HepG2 (cell line): ENCODE measurements around the gene CCDC73. TPM values are rescaled to one million over a fixed set of nuclear protein-coding genes. Genes with fewer than 3 reads are reported as not detected.
A peak's percentile ranks its signal among the peaks of the same experiment; 100 is the strongest.

Source experiments
- ATF7-NPFF ChIP-seq: sonication (generic); formaldehyde crosslinking; IDR thresholded peaks from 2 replicates; pipeline ENCODE4 v1.8.1; 2023; ENCODE audit warnings: mild to moderate bottlenecking, low read depth, missing genetic modification reagents, moderate library complexity
- ELF1 ChIP-seq: sonication (generic); formaldehyde crosslinking; IDR thresholded peaks from 2 replicates; pipeline ENCODE4 v1.4.0; 2020; ENCODE audit warnings: missing genetic modification reagents
- ETV6 ChIP-seq: sonication (generic); formaldehyde crosslinking; conservative IDR thresholded peaks from 2 replicates; pipeline ENCODE4 v1.4.0; 2020; ENCODE audit warnings: missing genetic modification reagents
- FOXJ3 ChIP-seq: sonication (generic); formaldehyde crosslinking; IDR thresholded peaks from 2 replicates; pipeline ENCODE4 v1.4.0; 2020; ENCODE audit warnings: missing genetic modification reagents, mild to moderate bottlenecking, borderline replicate concordance
- FOXO4 ChIP-seq: sonication (generic); formaldehyde crosslinking; conservative IDR thresholded peaks from 2 replicates; pipeline ENCODE4 v1.8.1; 2023; ENCODE audit warnings: missing genetic modification reagents
- GTF3A ChIP-seq: sonication (generic); formaldehyde crosslinking; conservative IDR thresholded peaks from 2 replicates; pipeline ENCODE4 v1.4.0; 2020; ENCODE audit warnings: mild to moderate bottlenecking, missing genetic modification reagents
- HIVEP1 ChIP-seq: sonication (generic); formaldehyde crosslinking; IDR thresholded peaks from 2 replicates; pipeline ENCODE4 v1.4.0; 2020; ENCODE audit warnings: mild to moderate bottlenecking, missing genetic modification reagents
- HMG20A ChIP-seq: IDR thresholded peaks from 2 replicates; pipeline ENCODE4 v1.6.1; 2016; ENCODE audit warnings: borderline replicate concordance
- KDM5B ChIP-seq: sonication (generic); formaldehyde crosslinking; IDR thresholded peaks from 2 replicates; pipeline ENCODE4 v1.4.0; 2020; ENCODE audit warnings: missing genetic modification reagents, mild to moderate bottlenecking, borderline replicate concordance
- POLR2AphosphoS5 ChIP-seq: IDR thresholded peaks from 2 replicates; pipeline ENCODE4 v1.6.1; 2012; ENCODE audit warnings: low read depth, low read length
- PRDM10 ChIP-seq: sonication (generic); formaldehyde crosslinking; IDR thresholded peaks from 2 replicates; pipeline ENCODE4 v1.4.0; 2020; ENCODE audit warnings: low read depth, missing genetic modification reagents
- PREB ChIP-seq: sonication (generic); formaldehyde crosslinking; IDR thresholded peaks from 2 replicates; pipeline ENCODE4 v1.4.0; 2020; ENCODE audit warnings: missing genetic modification reagents
- SCMH1 ChIP-seq: sonication (generic); formaldehyde crosslinking; IDR thresholded peaks from 2 replicates; pipeline ENCODE4 v1.9.0; 2021; ENCODE audit warnings: missing genetic modification reagents, mild to moderate bottlenecking, borderline replicate concordance
- SIN3A ChIP-seq: IDR thresholded peaks from 2 replicates; pipeline ENCODE4 v1.6.1; 2011; ENCODE audit warnings: low read depth, mild to moderate bottlenecking, control low read depth, low read length, borderline replicate concordance
- SP1 ChIP-seq, 2 experiments: fragments of 450-650 bp in 1 of 2; sonication (generic) in 1 of 2; formaldehyde crosslinking in 1 of 2; IDR thresholded peaks; 2 replicates each; pipeline versions ENCODE4 v1.4.0 to v1.6.1; 2016 to 2020; ENCODE audit warnings: missing genetic modification reagents in 1 of 2
- SUZ12 ChIP-seq: fragments of 150-350 bp; IDR thresholded peaks from 2 replicates; pipeline ENCODE4 v1.6.1; 2014; ENCODE audit warnings: low read depth, low read length
- WIZ ChIP-seq: sonication (generic); formaldehyde crosslinking; IDR thresholded peaks from 2 replicates; pipeline ENCODE4 v1.5.1; 2020; ENCODE audit warnings: mild to moderate bottlenecking, missing genetic modification reagents
- ZNF264 ChIP-seq: sonication (generic); formaldehyde crosslinking; IDR thresholded peaks from 2 replicates; pipeline ENCODE4 v1.4.0; 2020; ENCODE audit warnings: missing genetic modification reagents
- ZNF367 ChIP-seq: sonication (generic); formaldehyde crosslinking; IDR thresholded peaks from 2 replicates; pipeline ENCODE4 v1.4.0; 2020; ENCODE audit warnings: missing genetic modification reagents, borderline replicate concordance
- ZNF430 ChIP-seq: sonication (generic); formaldehyde crosslinking; IDR thresholded peaks from 2 replicates; pipeline ENCODE4 v1.9.0; 2021; ENCODE audit warnings: mild to moderate bottlenecking, missing genetic modification reagents
- ZNF501 ChIP-seq: sonication (generic); formaldehyde crosslinking; IDR thresholded peaks from 2 replicates; pipeline ENCODE4 v1.5.1; 2020; ENCODE audit warnings: mild to moderate bottlenecking, moderate library complexity, missing genetic modification reagents
- ZNF552 ChIP-seq: sonication (generic); formaldehyde crosslinking; IDR thresholded peaks from 2 replicates; pipeline ENCODE4 v1.9.0; 2022; ENCODE audit warnings: missing genetic modification reagents, mild to moderate bottlenecking, borderline replicate concordance
- ZNF678 ChIP-seq: sonication (generic); formaldehyde crosslinking; IDR thresholded peaks from 2 replicates; pipeline ENCODE4 v1.4.0; 2020; ENCODE audit warnings: mild to moderate bottlenecking, missing genetic modification reagents
- ZNF777 ChIP-seq: sonication (generic); formaldehyde crosslinking; IDR thresholded peaks from 2 replicates; pipeline ENCODE4 v1.4.0; 2020; ENCODE audit warnings: missing genetic modification reagents
- ZNF782 ChIP-seq: sonication (generic); formaldehyde crosslinking; IDR thresholded peaks from 2 replicates; pipeline ENCODE4 v1.4.0; 2020; ENCODE audit warnings: missing genetic modification reagents, mild to moderate bottlenecking, borderline replicate concordance
- polyA plus RNA-seq, 8 experiments: library from polyadenylated mRNA; depleted of rRNA in 3 of 8; stranded (reverse) in 7 of 8; unstranded in 1 of 8; fragments of >200 nt; fragmentation: Illumina TruSeq in 4 of 8; extraction: Trizol in 4 of 8; gene quantifications; 2 replicates each; pipeline versions ENCODE4 v1.2.1 to v1.2.3, GENCODE V29; 2011 to 2016; ENCODE audit warnings: low read depth in 4 of 8, missing spikeins in 1 of 8, mixed read lengths in 1 of 8; ENCODE audit not compliant: insufficient read depth in 1 of 8
- total RNA-seq, 5 experiments: library from RNA; depleted of rRNA; stranded (reverse); fragments of >200 nt; fragmentation: Illumina TruSeq; extraction: Trizol; gene quantifications; 2 replicates each; pipeline ENCODE4 v1.2.3, GENCODE V29; 2016; ENCODE audit warnings: low read depth in 1 of 5

CCDC73 gene
- total and polyA plus RNA-seq, 2 of the 13 experiments (the other 11 are each of a cell fraction or from before 2014, with no cell fraction given) = 0.01 to 0.11 TPM

GRCh38 chr11:32829680-32830412 lies 35.4 kb upstream of the CCDC73 start, which contains the start of gene PRRG4 (continued):
- TF ChIP-seq ATF7-NPFF (CRISPR knock-in tag) (no peak), FOXJ3 (CRISPR knock-in tag) (no peak), ZNF552 (CRISPR knock-in tag) (no peak), ZNF678 (CRISPR knock-in tag) (no peak), KDM5B (CRISPR knock-in tag) (peak; percentile 47; the same call in 1 of the 2 replicates), ETV6 (no peak; the same call in 1 of the 2 replicates), FOXO4 (CRISPR knock-in tag) (no peak), ZNF264 (CRISPR knock-in tag) (no peak), ZNF501 (CRISPR knock-in tag) (peak; percentile 50; the same call in 1 of the 2 replicates), GTF3A (CRISPR knock-in tag) (no peak), WIZ (CRISPR knock-in tag) (no peak), SCMH1 (CRISPR knock-in tag) (no peak), ZNF430 (CRISPR knock-in tag) (no peak), SP1 (IDR thresholded peaks at IDR 0.05) (no peak), SP1 (CRISPR knock-in tag; IDR thresholded peaks at IDR 0.05) (no peak), PRDM10 (CRISPR knock-in tag) (no peak), ZNF782 (CRISPR knock-in tag) (no peak), POLR2AphosphoS5 (no peak), SIN3A (0 out of 2 replicates have a peak, but pooled peaks have one; percentile 19), SUZ12 (no peak), ZNF367 (CRISPR knock-in tag) (no peak), HIVEP1 (CRISPR knock-in tag) (no peak), HMG20A (CRISPR knock-in tag) (no peak), PREB (CRISPR knock-in tag) (no peak), ELF1 (no peak), ZNF777 (peak; percentile 65)
